Psoas muscle (tissue), 8 donors: ENCODE measurements around the gene FBXL7. TPM values are rescaled to one million over a fixed set of nuclear protein-coding genes. Genes with fewer than 3 reads are reported as not detected.

Experiments
- ATAC-seq, 4 donors: fragments of 200-7000 bp; cut with Tn5 transposase; one replicate each; pipeline ENCODE4 v1.9.1; 2020; ENCODE audit warnings: moderate library complexity in 3 of 4, mild to moderate bottlenecking in 2 of 4
- DNase-seq, 2 donors: peaks; one replicate each; pipeline ENCODE4 v3.0.0-alpha.2; 2020
- H3K27ac ChIP-seq: fragments of 200-600 bp; one replicate; pipeline ENCODE4 v1.8.0; 2022
- H3K27me3 ChIP-seq, 3 donors: fragments of 200-600 bp in 1 of 3; one replicate each; pipeline versions ENCODE4 v1.6.1 to v1.8.0; 2013 to 2022; ENCODE audit warnings: low read length in 2 of 3, mild to moderate bottlenecking in 2 of 3, moderate library complexity in 1 of 3; ENCODE audit not compliant: insufficient read depth in 3 of 3
- H3K36me3 ChIP-seq, 2 donors: fragments of 200-600 bp in 1 of 2; one replicate each; pipeline versions ENCODE4 v1.6.1 to v1.8.0; 2013 to 2022; ENCODE audit warnings: low read depth in 1 of 2, mild to moderate bottlenecking in 1 of 2, moderate library complexity in 1 of 2; ENCODE audit not compliant: insufficient read depth in 1 of 2
- H3K4me1 ChIP-seq: fragments of 200-600 bp; one replicate; pipeline ENCODE4 v1.8.0; 2022
- H3K4me3 ChIP-seq: fragments of 200-600 bp; one replicate; pipeline ENCODE4 v1.8.0; 2022; ENCODE audit warnings: mild to moderate bottlenecking
- H3K9me3 ChIP-seq: fragments of 200-600 bp; one replicate; pipeline ENCODE4 v1.8.0; 2022
- WGBS, 3 donors: extraction: QIAGEN DNeasy Blood & Tissue Kit; methylation state at CpG; one replicate each; pipeline versions ENCODE4 v1.1.6 to v1.1.7; 2013; 5-methylcytosine and 5-hydroxymethylcytosine counted together
- intact Hi-C, 2 donors: fragments of 100-400 bp; cut with DNase I; formaldehyde crosslinking; loops; one replicate each; pipeline versions ENCODE4 v1.11.0 to v1.14.2; 2022
- polyA plus RNA-seq, 3 donors: library from polyadenylated mRNA; stranded (reverse); fragments of 200-250 nt; gene quantifications; one replicate each; pipeline ENCODE4 v1.2.3, GENCODE V29; 2013
- total RNA-seq, 4 donors: library from RNA; stranded (reverse); fragmentation: NEBNext Ultra II Directional in 2 of 4; extraction: Animal tissue kit (Norgen Biotek cat#: 25700) in 2 of 4; gene quantifications; one replicate each; pipeline versions ENCODE4 v1.2.1 to v1.2.4, GENCODE V29; 2021 to 2023
- TF ChIP-seq, protein P1 (sequence below): fragments of 200-600 bp; IDR thresholded peaks from one replicate; pipeline ENCODE4 v1.8.0; 2022; ENCODE audit warnings: antibody characterized with exemption
- donor health status: healthy with polysubstance abuse.
- donor health status: DM: no; HTN: no; CAD: no; lungs with moderate emphysema.
- donor health status: Bipolar disorder and iron deficiency.
- donor health status: healthy.
- donor health status: DM: yes; HTN: yes; CAD: no.
- donor health status: DM: no; HTN: no; CAD: no.
- donor health status: DM: no; HTN: no; CAD: no.
- donor health status: DM: yes; HTN: yes; CAD: no.

The FBXL7 gene
- total and polyA plus RNA-seq, 7 donors = 1.6 to 7.5 (median 2.6) TPM

- H3K27me3 ChIP-seq = no peaks in the 10 kb centered on the region
- H3K4me3 ChIP-seq = no peak overlapping the region
- ATAC-seq = no peak
- H3K36me3 ChIP-seq = no peaks in the 10 kb centered on the region
- intact Hi-C loops = no loop called here
- no peak overlapping the region for H3K27ac ChIP-seq
- H3K4me1 ChIP-seq = no peaks in the 10 kb centered on the region
- 31 to 52% (median 34%) methylated on average over 5 of the region's 5 CpGs for WGBS, 3 donors
- H3K9me3 ChIP-seq = no peaks in the 10 kb centered on the region
- TF ChIP-seq, protein P1, sequence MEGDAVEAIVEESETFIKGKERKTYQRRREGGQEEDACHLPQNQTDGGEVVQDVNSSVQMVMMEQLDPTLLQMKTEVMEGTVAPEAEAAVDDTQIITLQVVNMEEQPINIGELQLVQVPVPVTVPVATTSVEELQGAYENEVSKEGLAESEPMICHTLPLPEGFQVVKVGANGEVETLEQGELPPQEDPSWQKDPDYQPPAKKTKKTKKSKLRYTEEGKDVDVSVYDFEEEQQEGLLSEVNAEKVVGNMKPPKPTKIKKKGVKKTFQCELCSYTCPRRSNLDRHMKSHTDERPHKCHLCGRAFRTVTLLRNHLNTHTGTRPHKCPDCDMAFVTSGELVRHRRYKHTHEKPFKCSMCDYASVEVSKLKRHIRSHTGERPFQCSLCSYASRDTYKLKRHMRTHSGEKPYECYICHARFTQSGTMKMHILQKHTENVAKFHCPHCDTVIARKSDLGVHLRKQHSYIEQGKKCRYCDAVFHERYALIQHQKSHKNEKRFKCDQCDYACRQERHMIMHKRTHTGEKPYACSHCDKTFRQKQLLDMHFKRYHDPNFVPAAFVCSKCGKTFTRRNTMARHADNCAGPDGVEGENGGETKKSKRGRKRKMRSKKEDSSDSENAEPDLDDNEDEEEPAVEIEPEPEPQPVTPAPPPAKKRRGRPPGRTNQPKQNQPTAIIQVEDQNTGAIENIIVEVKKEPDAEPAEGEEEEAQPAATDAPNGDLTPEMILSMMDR = no peak
- no peak for DNase-seq
Measured at GRCh38 chr5:15533129-15533893, 33.3 kb downstream of the FBXL7 start.

DNA sequence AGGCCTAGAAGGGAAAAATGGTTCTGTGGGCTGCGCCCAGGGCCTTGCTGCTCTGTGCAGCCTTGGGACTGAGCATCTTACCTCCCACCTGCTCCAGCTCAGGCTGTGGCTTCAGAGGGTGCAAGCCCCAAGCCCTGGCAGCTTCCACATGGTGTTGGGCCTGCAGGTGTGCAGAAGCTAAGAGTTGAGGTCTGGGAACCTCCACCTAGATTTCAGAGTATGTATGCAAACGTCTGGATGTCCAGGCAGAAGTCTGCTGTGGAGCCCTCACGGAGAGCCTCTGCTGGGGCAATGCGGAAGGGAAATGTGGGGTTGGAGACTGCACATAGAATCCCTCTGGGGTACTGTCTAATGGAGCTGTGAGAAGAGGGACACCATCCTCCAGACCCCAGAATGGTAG is 36.0 kb downstream of the FBXL7 start:
- Histone ChIP-seq H3K27ac (no peak overlapping the region), H3K27me3 (no peaks in the 10 kb centered on the region), H3K4me3 (no peak overlapping the region), H3K9me3 (no peaks in the 10 kb centered on the region), H3K36me3 (no peaks in the 10 kb centered on the region), H3K4me1 (no peaks in the 10 kb centered on the region)
- 92 to 98% (median 97%) methylated on average over 4 of the region's 4 CpGs for WGBS, 3 donors
- TF ChIP-seq, protein P1 = no peak
- DNase-seq (no peak), ATAC-seq (no peak)
- intact Hi-C loops = no loop called here

DNA sequence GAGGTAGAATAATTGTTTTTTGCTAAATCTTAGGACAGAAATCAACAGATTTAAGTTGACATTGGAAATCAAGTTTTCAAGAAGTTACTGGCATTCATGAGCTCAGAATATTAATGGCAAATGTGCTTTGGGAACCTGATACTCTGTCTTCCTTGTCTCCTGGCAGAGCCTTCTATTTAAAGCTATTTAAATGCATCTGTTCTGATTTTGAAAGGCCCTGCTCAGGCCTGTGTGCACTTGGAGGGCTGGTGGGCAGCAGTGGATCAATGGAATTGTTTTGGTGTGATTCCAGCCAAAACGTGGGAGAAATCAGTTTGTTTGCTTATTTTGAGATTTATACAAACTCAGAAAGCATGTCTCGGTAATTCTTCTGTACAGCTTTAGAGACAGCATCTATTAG is 38.5 kb downstream of the FBXL7 start:
- H3K27me3 ChIP-seq = no peaks in the 10 kb centered on the region
- ATAC-seq (no peak), DNase-seq (no peak)
- TF ChIP-seq, protein P1 = no peak
- no peaks in the 10 kb centered on the region for H3K9me3 ChIP-seq
- WGBS, 3 donors = 45 to 46% (median 45%) methylated on average over 2 of the region's 2 CpGs
- intact Hi-C loops = no loop called here
- no peak overlapping the region for H3K27ac ChIP-seq
- no peaks in the 10 kb centered on the region for H3K36me3 ChIP-seq
- no peak overlapping the region for H3K4me3 ChIP-seq
- no peaks in the 10 kb centered on the region for H3K4me1 ChIP-seq

GRCh38 chr5:15539951-15540350 is 40.0 kb downstream of the FBXL7 start:
- WGBS, 3 donors = 70 to 94% (median 92%) methylated on average over 2 of the region's 2 CpGs
- Histone ChIP-seq H3K4me3 (no peak overlapping the region), H3K9me3 (no peaks in the 10 kb centered on the region), H3K4me1 (no peaks in the 10 kb centered on the region), H3K36me3 (no peaks in the 10 kb centered on the region), H3K27ac (no peak overlapping the region), H3K27me3 (no peaks in the 10 kb centered on the region)
- TF ChIP-seq, protein P1 = no peak
- DNase-seq (no peak), ATAC-seq (no peak)
- intact Hi-C loops = no loop called here

DNA sequence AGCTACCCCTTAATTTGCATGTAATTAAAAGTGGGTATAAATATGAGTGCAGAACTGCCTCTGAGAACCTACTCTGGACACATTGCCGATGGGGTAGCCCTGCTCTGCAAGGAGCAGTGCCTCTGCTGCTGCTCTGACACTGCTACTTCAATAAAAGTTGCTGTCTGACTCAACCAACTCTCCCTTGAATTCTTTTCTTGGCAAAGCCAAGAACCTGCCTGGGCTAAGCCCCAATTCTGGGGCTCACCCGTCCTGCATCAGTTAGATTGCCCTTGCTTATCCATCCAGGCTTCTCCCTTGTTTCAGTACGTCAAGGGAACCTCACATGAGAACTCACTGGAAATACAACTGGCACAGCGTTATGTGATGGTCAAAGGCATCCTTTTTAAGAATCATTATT is 44.1 kb downstream of the FBXL7 start:
- Histone ChIP-seq H3K27ac (no peak overlapping the region), H3K4me1 (no peaks in the 10 kb centered on the region), H3K9me3 (no peaks in the 10 kb centered on the region), H3K36me3 (no peaks in the 10 kb centered on the region), H3K4me3 (no peak overlapping the region), H3K27me3 (no peaks in the 10 kb centered on the region)
- ATAC-seq = no peak
- intact Hi-C loops = no loop called here
- TF ChIP-seq, protein P1 = no peak
- DNase-seq = no peak
- 74 to 84% (median 77%) methylated on average over 4 of the region's 4 CpGs for WGBS, 3 donors
